Gastrocnemius medialis (tissue), 4 donors: ENCODE results near the gene ANO6. TPM values are rescaled to one million over a fixed set of nuclear protein-coding genes. Genes with fewer than 3 reads are reported as not detected.

Source experiments
- ATAC-seq, 2 donors: fragments of 150-250 bp; one replicate each; pipeline ENCODE4 v1.9.1; 2016
- DNase-seq, 2 donors: peaks; one replicate each; pipeline ENCODE4 v3.0.0-alpha.2; 2019
- H3K27ac ChIP-seq, 4 donors: fragments of 200-600 bp; sonication (generic); 1 replicate in 1 of 4; 2 replicates in 3 of 4; pipeline ENCODE4 v1.5.1; 2016 to 2018; ENCODE audit warnings: mild to moderate bottlenecking in 2 of 4, moderate library complexity in 1 of 4
- H3K27me3 ChIP-seq, 3 donors: fragments of 200-600 bp; sonication (generic) in 2 of 3; 1 replicate in 1 of 3; 2 replicates in 2 of 3; pipeline versions ENCODE4 v1.5.1 to v1.6.0; 2016 to 2019; ENCODE audit warnings: mild to moderate bottlenecking in 1 of 3, moderate library complexity in 1 of 3
- H3K36me3 ChIP-seq, 2 donors: fragments of 200-600 bp; sonication (generic) in 1 of 2; one replicate each; pipeline ENCODE4 v1.5.1; 2017 to 2018
- H3K4me1 ChIP-seq, 2 donors: fragments of 200-600 bp; sonication (generic) in 1 of 2; one replicate each; pipeline ENCODE4 v1.5.1; 2016 to 2017; ENCODE audit warnings: mild to moderate bottlenecking in 2 of 2
- H3K4me3 ChIP-seq, 4 donors: fragments of 200-600 bp; sonication (generic) in 3 of 4; 1 replicate in 1 of 4; 2 replicates in 3 of 4; pipeline ENCODE4 v1.5.1; 2016 to 2019; ENCODE audit warnings: mild to moderate bottlenecking in 2 of 4
- H3K9me3 ChIP-seq, 3 donors: fragments of 200-600 bp; sonication (generic) in 2 of 3; 1 replicate in 1 of 3; 2 replicates in 2 of 3; pipeline ENCODE4 v1.5.1; 2016 to 2019
- CTCF ChIP-seq, 5 experiments: fragments of 450-650 bp in 3 of 5; fragments of 200-600 bp in 2 of 5; sonication (generic) in 2 of 5; IDR thresholded peaks in 4 of 5; conservative IDR thresholded peaks in 1 of 5; 1 replicate in 4 of 5; 2 replicates in 1 of 5; pipeline ENCODE4 v1.5.1; 2016 to 2019; ENCODE audit warnings: antibody characterized with exemption in 5 of 5, mild to moderate bottlenecking in 3 of 5, moderate library complexity in 3 of 5
- POLR2A ChIP-seq, 2 donors: fragments of 450-650 bp; IDR thresholded peaks; one replicate each; pipeline ENCODE4 v1.6.1; 2017; ENCODE audit warnings: antibody characterized with exemption in 2 of 2, mild to moderate bottlenecking in 2 of 2, moderate library complexity in 2 of 2
- in situ Hi-C, 4 donors: fragments of 200-750 bp; cut with MboI; loops; one replicate each; pipeline versions ENCODE4 v1.15.0 to v1.8.0; 2017; ENCODE audit warnings: low sequenced_read_pairs in 4 of 4
- intact Hi-C: fragments of 100-400 bp; cut with DNase I; formaldehyde crosslinking; loops from one replicate; pipeline ENCODE4 v1.15.1; 2023; ENCODE audit warnings: low total_unique reads
- total RNA-seq, 4 donors: library from RNA; depleted of rRNA; stranded (reverse); fragments of >200 nt; gene quantifications; one replicate each; pipeline versions ENCODE4 v1.1.0 to v1.2.3, GENCODE V29; 2016

Gene ANO6
- total RNA-seq, 4 donors from 2014 or later, result 75.4 to 100 (median 91.8) TPM

DNA sequence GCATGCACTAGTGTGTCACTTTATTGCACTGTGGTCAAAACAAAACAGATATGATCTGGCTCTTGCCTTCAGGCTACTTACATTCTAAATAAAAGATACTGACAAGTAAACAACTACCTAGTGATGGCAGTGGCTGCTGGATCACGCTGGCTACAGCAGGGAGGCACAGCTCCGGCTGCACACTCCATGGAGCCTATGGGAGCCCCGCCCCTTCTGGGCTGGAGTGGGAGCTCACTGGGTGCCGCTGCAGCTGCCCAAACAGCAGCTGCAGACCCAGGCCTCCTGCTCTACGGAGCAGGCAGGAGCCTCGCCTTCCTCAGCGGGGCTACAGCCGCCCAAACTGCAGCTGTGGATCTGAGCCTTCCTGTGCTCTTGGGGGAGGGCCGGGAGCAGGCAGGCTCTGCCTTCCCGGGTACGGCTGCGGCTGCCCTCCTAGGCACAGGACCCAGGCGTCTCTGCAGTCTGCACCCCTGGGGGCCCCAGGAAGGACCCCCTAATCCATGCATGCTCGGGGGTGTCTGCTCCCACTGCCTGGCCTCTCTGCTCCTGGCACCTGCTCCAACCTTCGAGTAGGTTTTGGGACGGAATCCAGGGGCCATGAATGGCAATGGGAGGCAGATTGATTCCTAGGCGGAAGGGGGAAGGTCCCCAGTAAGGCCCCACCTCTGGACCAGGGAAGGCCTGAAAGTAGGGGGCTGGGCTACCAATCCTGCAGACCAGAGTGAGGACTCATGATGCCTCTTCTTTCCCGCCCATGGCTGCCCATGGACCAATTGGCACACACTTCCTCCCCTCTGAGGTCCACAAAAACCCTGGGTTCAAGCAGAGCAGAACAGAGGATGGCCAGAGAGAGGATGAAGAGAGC, 253.1 kb downstream of the ANO6 start:
- DNase-seq (no peak), ATAC-seq (no peak)
- in situ Hi-C loops (no loop called here), intact Hi-C loops (no loop called here)
- Histone ChIP-seq H3K27ac (no peak overlapping the region), H3K4me1 (peaks cover 0 to 4% of the 10 kb centered on the region in 2 donors), H3K36me3 (no peaks in the 10 kb centered on the region), H3K27me3 (no peaks in the 10 kb centered on the region), H3K4me3 (no peak overlapping the region), H3K9me3 (no peaks in the 10 kb centered on the region)
- no peak for TF ChIP-seq CTCF (IDR thresholded peaks at IDR 0.05 in 4 of 5, conservative IDR thresholded peaks at IDR 0.05 in 1 of 5)

DNA sequence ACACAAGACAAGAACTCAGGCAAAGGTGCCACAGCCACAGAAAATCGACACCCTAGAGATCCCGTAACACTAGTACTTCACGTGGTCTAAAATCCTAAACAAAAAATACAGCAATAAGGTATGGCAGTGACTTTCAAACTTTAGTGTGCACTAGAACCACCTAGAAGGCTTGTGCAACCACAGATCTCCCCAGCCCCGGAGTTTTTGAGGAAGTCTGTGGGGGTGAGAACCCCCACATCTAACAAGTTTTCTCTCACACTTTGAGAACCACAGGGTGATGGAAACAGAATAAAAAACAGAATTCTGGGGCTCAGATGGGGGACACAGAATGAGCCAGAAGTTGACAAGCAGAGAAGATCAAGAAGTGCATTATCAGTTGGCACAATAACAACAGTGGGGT, 254.0 kb downstream of the ANO6 start:
- no peak overlapping the region for H3K4me3 ChIP-seq
- H3K27ac ChIP-seq, result no peak overlapping the region
- no peaks in the 10 kb centered on the region for H3K36me3 ChIP-seq
- intact Hi-C loops, result no loop called here
- in situ Hi-C loops, result no loop called here
- no peaks in the 10 kb centered on the region for H3K27me3 ChIP-seq
- H3K9me3 ChIP-seq, result no peaks in the 10 kb centered on the region
- ATAC-seq (no peak), DNase-seq (no peak)
- no peak for TF ChIP-seq CTCF (IDR thresholded peaks at IDR 0.05 in 4 of 5, conservative IDR thresholded peaks at IDR 0.05 in 1 of 5)
- TF ChIP-seq POLR2A (IDR thresholded peaks at IDR 0.05), result no peak
- no peaks in the 10 kb centered on the region for H3K4me1 ChIP-seq

DNA sequence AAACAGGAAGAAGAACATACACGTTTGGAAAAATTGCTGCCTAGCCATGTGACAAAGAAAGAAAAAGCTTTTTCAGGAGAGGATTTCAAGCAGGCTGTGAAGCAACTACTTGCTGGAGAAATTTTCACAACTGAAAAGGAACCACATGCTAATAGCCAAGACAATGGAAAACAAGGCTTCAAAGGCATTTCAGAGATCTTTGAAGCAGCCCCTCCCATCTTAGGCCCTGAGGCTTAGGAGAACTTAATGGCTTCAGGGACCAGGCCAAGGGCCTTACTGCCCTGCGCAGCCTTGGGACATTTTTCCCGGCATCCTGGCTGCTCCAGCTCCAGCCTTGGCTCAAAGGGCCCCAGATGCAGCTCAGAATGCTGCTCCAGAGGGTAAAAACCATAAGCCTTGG, 257.7 kb downstream of the ANO6 start:
- TF ChIP-seq CTCF (IDR thresholded peaks at IDR 0.05 in 4 of 5, conservative IDR thresholded peaks at IDR 0.05 in 1 of 5), result no peak
- TF ChIP-seq POLR2A (IDR thresholded peaks at IDR 0.05), result no peak
- Histone ChIP-seq H3K4me1 (no peaks in the 10 kb centered on the region), H3K27me3 (no peaks in the 10 kb centered on the region), H3K36me3 (no peaks in the 10 kb centered on the region), H3K9me3 (no peaks in the 10 kb centered on the region), H3K27ac (no peak overlapping the region), H3K4me3 (no peak overlapping the region)
- DNase-seq (no peak), ATAC-seq (no peak)
- intact Hi-C loops, result no loop called here
- in situ Hi-C loops, result no loop called here

GRCh38 chr12:45475594-45475993, 259.7 kb downstream of the ANO6 start:
- intact Hi-C loops, result no loop called here
- H3K4me3 ChIP-seq, result no peak overlapping the region
- no peaks in the 10 kb centered on the region for H3K36me3 ChIP-seq
- ATAC-seq, result no peak
- no peak for TF ChIP-seq POLR2A (IDR thresholded peaks at IDR 0.05)
- no peak for TF ChIP-seq CTCF (IDR thresholded peaks at IDR 0.05 in 4 of 5, conservative IDR thresholded peaks at IDR 0.05 in 1 of 5)
- no peaks in the 10 kb centered on the region for H3K9me3 ChIP-seq
- no peak overlapping the region for H3K27ac ChIP-seq
- no peaks in the 10 kb centered on the region for H3K27me3 ChIP-seq
- in situ Hi-C loops, result no loop called here
- no peaks in the 10 kb centered on the region for H3K4me1 ChIP-seq
- no peak for DNase-seq
